H9 (cell line): ENCODE data around the gene SNX21. TPM values are rescaled to one million over a fixed set of nuclear protein-coding genes. Genes with fewer than 3 reads are reported as not detected.
A peak's percentile ranks its signal among the peaks of the same experiment; 100 is the strongest.

Experiments used
- DNase-seq: peaks from one replicate; pipeline ENCODE4 v3.0.0-alpha.2; 2017
- H2AFZ ChIP-seq: one replicate; pipeline ENCODE4 v1.6.1; 2013; ENCODE audit warnings: mild to moderate bottlenecking, low read length, control low read depth, moderate library complexity
- H2AK5ac ChIP-seq: 2 replicates; pipeline ENCODE4 v1.6.1; 2013; ENCODE audit warnings: low read length, control low read depth, mixed read lengths; ENCODE audit not compliant: insufficient read length
- H2BK120ac ChIP-seq: one replicate; pipeline ENCODE4 v1.6.1; 2013; ENCODE audit warnings: low read depth, mild to moderate bottlenecking, low read length, control low read depth, inconsistent platforms; ENCODE audit not compliant: poor library complexity, severe bottlenecking
- H2BK12ac ChIP-seq: 2 replicates; pipeline ENCODE4 v1.6.1; 2013; ENCODE audit warnings: low read length, control low read depth, mixed read lengths, low read depth; ENCODE audit not compliant: insufficient read length
- H2BK15ac ChIP-seq: 2 replicates; pipeline ENCODE4 v1.6.1; 2013; ENCODE audit warnings: low read depth, low read length, control low read depth
- H2BK20ac ChIP-seq: one replicate; pipeline ENCODE4 v1.6.1; 2013; ENCODE audit warnings: low read depth, mild to moderate bottlenecking, low read length, control low read depth, inconsistent platforms; ENCODE audit not compliant: poor library complexity, severe bottlenecking
- H2BK5ac ChIP-seq: 2 replicates; pipeline ENCODE4 v1.6.1; 2013; ENCODE audit warnings: low read length, control low read depth, mixed read lengths; ENCODE audit not compliant: insufficient read length
- H3K14ac ChIP-seq: 2 replicates; pipeline ENCODE4 v1.6.1; 2013; ENCODE audit warnings: low read length, control low read depth; ENCODE audit not compliant: insufficient read depth
- H3K18ac ChIP-seq: 2 replicates; pipeline ENCODE4 v1.6.1; 2013; ENCODE audit warnings: low read depth, mild to moderate bottlenecking, mixed read lengths, low read length, control low read depth; ENCODE audit not compliant: insufficient read length
- H3K23ac ChIP-seq: 2 replicates; pipeline ENCODE4 v1.6.1; 2013; ENCODE audit warnings: low read length, control low read depth, mixed read lengths, low read depth; ENCODE audit not compliant: insufficient read length
- H3K23me2 ChIP-seq: 2 replicates; pipeline ENCODE4 v1.6.1; 2013; ENCODE audit warnings: low read depth, mild to moderate bottlenecking, mixed read lengths, low read length, control low read depth; ENCODE audit not compliant: insufficient read length, poor library complexity, severe bottlenecking
- H3K27ac ChIP-seq: 2 replicates; pipeline ENCODE4 v1.5.1; 2013; ENCODE audit warnings: low read length, control low read depth, mixed read lengths, low read depth; ENCODE audit not compliant: insufficient read length
- H3K27me3 ChIP-seq: 2 replicates; pipeline ENCODE4 v1.6.1; 2013; ENCODE audit warnings: low read length, control low read depth, inconsistent platforms; ENCODE audit not compliant: insufficient read depth
- H3K4ac ChIP-seq: 2 replicates; pipeline ENCODE4 v1.6.1; 2013; ENCODE audit warnings: low read depth, mild to moderate bottlenecking, control low read depth, inconsistent platforms, low read length, moderate library complexity
- H3K4me1 ChIP-seq: 2 replicates; pipeline ENCODE4 v1.6.1; 2013; ENCODE audit warnings: low read length, control low read depth, inconsistent platforms; ENCODE audit not compliant: insufficient read depth
- H3K4me2 ChIP-seq: 2 replicates; pipeline ENCODE4 v1.6.1; 2013; ENCODE audit warnings: low read length, control low read depth, mixed read lengths; ENCODE audit not compliant: insufficient read length, insufficient read depth
- H3K56ac ChIP-seq: 2 replicates; pipeline ENCODE4 v1.6.1; 2013; ENCODE audit warnings: low read depth, mild to moderate bottlenecking, mixed read lengths, low read length, control low read depth; ENCODE audit not compliant: insufficient read length
- H3K79me1 ChIP-seq: 2 replicates; pipeline ENCODE4 v1.6.1; 2013; ENCODE audit warnings: low read depth, mild to moderate bottlenecking, moderate library complexity, low read length, control low read depth, inconsistent platforms; ENCODE audit not compliant: insufficient read depth, poor library complexity, severe bottlenecking
- H3K79me2 ChIP-seq: 2 replicates; pipeline ENCODE4 v1.6.1; 2013; ENCODE audit warnings: low read length, control low read depth, inconsistent platforms; ENCODE audit not compliant: insufficient read depth
- H3K9ac ChIP-seq: 2 replicates; pipeline ENCODE4 v1.6.1; 2013; ENCODE audit warnings: low read length, control low read depth, mixed read lengths; ENCODE audit not compliant: insufficient read length; ENCODE audit errors: extremely low read depth
- H3K9me3 ChIP-seq: one replicate; pipeline ENCODE4 v1.6.1; 2013; ENCODE audit warnings: low read depth, low read length, inconsistent platforms; ENCODE audit not compliant: control insufficient read depth
- H3T11ph ChIP-seq: one replicate; pipeline ENCODE4 v1.6.1; 2013; ENCODE audit warnings: mild to moderate bottlenecking, low read length, control low read depth, inconsistent platforms
- H4K20me1 ChIP-seq: one replicate; pipeline ENCODE4 v1.6.1; 2013; ENCODE audit not compliant: control insufficient read depth, insufficient read length, insufficient read depth
- H4K5ac ChIP-seq: 2 replicates; pipeline ENCODE4 v1.6.1; 2013; ENCODE audit warnings: low read depth, mild to moderate bottlenecking, mixed read lengths, low read length, control low read depth; ENCODE audit not compliant: insufficient read length
- H4K8ac ChIP-seq: replicated peaks from 2 replicates; pipeline ENCODE4 v1.6.1; 2013; ENCODE audit warnings: low read length, control low read depth, mixed read lengths, low read depth; ENCODE audit not compliant: insufficient read length
- H4K91ac ChIP-seq: 2 replicates; pipeline ENCODE4 v1.6.1; 2013; ENCODE audit warnings: low read depth, mild to moderate bottlenecking, moderate library complexity, mixed read lengths, low read length, control low read depth; ENCODE audit not compliant: insufficient read length
- H3K27ac Mint-ChIP-seq, 3 experiments: 2 replicates in 2 of 3; 3 replicates in 1 of 3; pipeline ENCODE4 v1.8.0; 2020 to 2021; ENCODE audit warnings: mixed read lengths in 3 of 3, mild to moderate bottlenecking in 1 of 3, moderate library complexity in 1 of 3
- H3K27me3 Mint-ChIP-seq: 2 replicates; pipeline ENCODE4 v1.8.0; 2021; ENCODE audit warnings: low read depth, mild to moderate bottlenecking, moderate library complexity, mixed read lengths
- H3K36me3 Mint-ChIP-seq, 3 experiments: 2 replicates in 2 of 3; 3 replicates in 1 of 3; pipeline ENCODE4 v1.8.0; 2020 to 2021; ENCODE audit warnings: low read depth in 3 of 3, mixed read lengths in 3 of 3; ENCODE audit not compliant: insufficient read depth in 1 of 3
- H3K4me1 Mint-ChIP-seq, 2 experiments: 2 replicates each; pipeline ENCODE4 v1.8.0; 2020; ENCODE audit warnings: mixed read lengths in 2 of 2
- H3K4me3 Mint-ChIP-seq, 2 experiments: 2 replicates in 1 of 2; 3 replicates in 1 of 2; pipeline ENCODE4 v1.8.0; 2020 to 2021; ENCODE audit warnings: mild to moderate bottlenecking in 2 of 2, mixed read lengths in 2 of 2, moderate library complexity in 1 of 2
- H3K9me3 Mint-ChIP-seq, 2 experiments: 2 replicates in 1 of 2; 3 replicates in 1 of 2; pipeline ENCODE4 v1.8.0; 2020; ENCODE audit warnings: mild to moderate bottlenecking in 2 of 2, mixed read lengths in 2 of 2, moderate library complexity in 1 of 2
- CTCF ChIP-seq: fragments of 200-600 bp; sonication (generic); conservative IDR thresholded peaks from 3 replicates; pipeline ENCODE4 v1.8.0; 2021; ENCODE audit warnings: antibody characterized with exemption, mild to moderate bottlenecking
- WGBS: extraction: QIAGEN DNeasy Blood & Tissue Kit; methylation state at CpG from one replicate; pipeline ENCODE4 v1.1.7; 2013; ENCODE audit warnings: missing lambda C conversion rate, low lambda C conversion rate, mixed read lengths; ENCODE audit not compliant: insufficient read length; ENCODE audit errors: extremely low coverage; 5-methylcytosine and 5-hydroxymethylcytosine counted together
- total RNA-seq: library from RNA; stranded (reverse); gene quantifications from 2 replicates; pipeline ENCODE4 v1.2.1, GENCODE V29; 2021

The SNX21 gene
- total RNA-seq, 1 experiment from 2014 or later = 20.5 TPM

GRCh38 chr20:45819466-45819865, 14.1 kb upstream of the SNX21 start:
- DNase-seq = no peak
- no peak overlapping the region for H2BK12ac ChIP-seq
- no peaks in the 10 kb centered on the region for H3K23me2 ChIP-seq
- no peaks in the 10 kb centered on the region for H3K79me2 ChIP-seq
- no peak overlapping the region for H3K4me2 ChIP-seq
- H4K91ac ChIP-seq = no peak overlapping the region
- TF ChIP-seq CTCF = no peak
- no peaks in the 10 kb centered on the region for H3K9me3 ChIP-seq
- H2BK120ac ChIP-seq = no peak overlapping the region
- H3K14ac ChIP-seq = no peak overlapping the region
- no peak overlapping the region for H2AFZ ChIP-seq
- H3K27ac ChIP-seq = no peak overlapping the region
- H3K4ac ChIP-seq = no peak overlapping the region
- H3K4me1 ChIP-seq = no peaks in the 10 kb centered on the region
- no peak overlapping the region; a peak in 1 of 5 replicates for H3K4me3 Mint-ChIP-seq
- H3K9ac ChIP-seq = no peak overlapping the region
- peak overlapping the region in 1 of 3 experiments; percentile 69; a peak in 2 of 7 replicates for H3K27ac Mint-ChIP-seq
- H2AK5ac ChIP-seq = no peak overlapping the region
- peaks cover under 1% of the 10 kb centered on the region for H3K79me1 ChIP-seq
- H4K20me1 ChIP-seq = no peaks in the 10 kb centered on the region
- H3K18ac ChIP-seq = no peak overlapping the region
- H3K23ac ChIP-seq = no peak overlapping the region
- peaks cover 16 to 27% (median 23%) of the 10 kb centered on the region in 3 experiments for H3K36me3 Mint-ChIP-seq
- peaks cover 14 to 21% of the 10 kb centered on the region in 2 experiments for H3K4me1 Mint-ChIP-seq
- H2BK20ac ChIP-seq = no peak overlapping the region
- no CpG with 5 or more reads among the region's 4 CpGs for WGBS
- no peaks in the 10 kb centered on the region; the same call in 1 of the 2 replicates for H3K27me3 ChIP-seq
- H2BK5ac ChIP-seq = no peak overlapping the region
- no peak overlapping the region for H4K5ac ChIP-seq
- no peak overlapping the region for H3K56ac ChIP-seq
- peaks cover 22% of the 10 kb centered on the region for H3K27me3 Mint-ChIP-seq
- no peak overlapping the region for H4K8ac ChIP-seq
- H3T11ph ChIP-seq = no peak overlapping the region
- no peak overlapping the region for H2BK15ac ChIP-seq
- no peaks in the 10 kb centered on the region; a peak in 1 of 5 replicates for H3K9me3 Mint-ChIP-seq
